HL-60/S4 treated with phorbol 12-myristate 13-acetate at 8.2 ng/mL for 4 days and 3 days (cell line): ENCODE data around the gene CLSTN1.

Source experiments
- in situ Hi-C: fragments of 300-500 bp; cut with MboI; formaldehyde crosslinking; loops from 2 replicates; pipeline ENCODE4 v1.15.0; 2022; ENCODE audit warnings: low sequenced_read_pairs

CLSTN1 gene

DNA sequence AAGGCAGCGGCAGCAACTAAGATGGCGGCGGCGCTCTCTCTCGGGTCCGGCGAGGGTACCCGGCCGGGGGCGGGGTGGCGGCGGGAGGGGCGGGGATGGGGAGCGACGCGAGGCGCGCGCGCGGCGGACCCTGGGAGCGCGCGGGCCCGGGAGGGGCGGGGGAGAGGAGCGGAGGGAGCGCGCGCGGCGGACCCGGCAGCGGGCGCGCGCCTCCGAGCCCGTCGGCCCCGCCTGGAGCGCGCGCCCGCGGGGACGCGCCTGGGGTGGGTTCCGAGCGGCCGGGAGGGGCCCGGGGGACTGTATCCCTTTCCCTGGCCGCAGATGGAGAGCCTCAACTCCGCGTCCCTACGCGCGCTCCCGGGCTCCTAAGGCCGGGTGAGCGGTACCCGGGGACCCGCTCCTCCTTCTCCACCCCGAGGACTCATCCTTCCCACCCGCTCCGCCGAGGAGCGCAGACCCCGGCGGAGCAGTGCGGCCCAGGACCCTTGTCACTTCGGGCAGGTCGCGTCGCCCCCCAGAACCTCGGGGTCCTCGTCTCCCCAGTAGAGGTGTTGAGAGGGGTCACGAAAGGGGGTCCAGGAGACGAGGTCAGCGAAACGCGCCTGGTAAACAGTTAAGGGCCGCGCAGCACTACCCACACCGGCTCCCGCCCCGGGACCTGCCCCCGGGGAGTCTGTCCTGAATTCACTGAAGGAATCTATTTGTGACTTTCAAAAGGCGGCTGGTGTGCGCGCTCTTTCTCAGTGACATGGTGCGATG lies at the start of gene CLSTN1:
TSS of gene CLSTN1 (minus strand) at position 23 of the 759 bp plus-strand sequence. CDS start 232 bp downstream, outside the sequence.
- in situ Hi-C loops = no loop called here

GRCh38 chr1:9873385-9873784 lies 49.6 kb upstream of the CLSTN1 start:
- in situ Hi-C loops = loop anchor here (25.0 kb wide), 1 partner anchor 261 kb away; no protein-coding TSS in a partner anchor

DNA sequence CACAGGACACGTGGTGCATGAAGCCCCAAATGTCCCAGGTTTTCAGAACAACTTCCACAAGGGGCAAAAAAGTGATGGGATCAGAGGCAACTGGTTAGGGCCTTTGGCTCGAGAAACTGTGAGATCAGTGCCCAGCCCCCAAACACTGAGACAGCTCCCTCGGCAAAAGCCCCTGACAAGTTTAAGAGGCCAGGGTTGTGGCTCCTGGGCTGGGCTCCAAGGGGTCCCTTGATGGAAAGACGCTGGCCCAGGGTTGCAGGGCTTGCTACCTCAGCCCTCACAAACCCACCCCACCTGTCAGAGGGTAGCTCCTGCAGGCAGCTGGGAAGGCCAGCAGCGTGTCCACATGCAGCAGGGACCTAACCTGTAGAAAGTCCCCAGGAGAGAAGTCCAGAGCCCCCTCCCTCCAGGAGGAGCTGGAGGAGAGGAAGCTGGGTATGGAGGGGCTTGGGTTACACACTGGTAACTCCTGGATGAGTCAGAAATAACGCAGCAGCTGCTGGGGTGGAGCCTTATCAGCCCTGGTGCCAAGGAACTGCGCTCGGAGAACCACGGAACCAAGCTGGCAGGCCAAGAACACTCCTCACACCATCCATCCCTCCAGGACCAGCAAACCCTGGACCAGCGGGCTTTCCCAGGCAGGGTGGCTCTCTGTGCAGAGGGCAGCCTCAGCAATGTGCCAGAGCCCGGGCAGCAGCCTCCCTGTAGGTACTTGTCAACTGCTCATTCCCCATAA lies 48.8 kb upstream of the CLSTN1 start:
- in situ Hi-C loops = loop anchor here (25.0 kb wide), 1 partner anchor 260 kb away; no protein-coding TSS in a partner anchor

GRCh38 chr1:9871707-9872425 lies 48.1 kb upstream of the CLSTN1 start:
- in situ Hi-C loops = loop anchor here (25.0 kb wide), 1 partner anchor 260 kb away; no protein-coding TSS in a partner anchor

- in situ Hi-C loops = loop anchor here (25.0 kb wide), 1 partner anchor 259 kb away; no protein-coding TSS in a partner anchor
Measured at GRCh38 chr1:9871021-9871420, 47.3 kb upstream of the CLSTN1 start.

- in situ Hi-C loops = loop anchor here (25.0 kb wide), 1 partner anchor 258 kb away; no protein-coding TSS in a partner anchor
Measured at GRCh38 chr1:9870572-9870971, 46.8 kb upstream of the CLSTN1 start.

GRCh38 chr1:9869831-9870251 lies 46.1 kb upstream of the CLSTN1 start:
- in situ Hi-C loops = loop anchor here (10.0 to 25.0 kb wide), 2 partner anchors 85 to 258 kb away; no protein-coding TSS in a partner anchor

DNA sequence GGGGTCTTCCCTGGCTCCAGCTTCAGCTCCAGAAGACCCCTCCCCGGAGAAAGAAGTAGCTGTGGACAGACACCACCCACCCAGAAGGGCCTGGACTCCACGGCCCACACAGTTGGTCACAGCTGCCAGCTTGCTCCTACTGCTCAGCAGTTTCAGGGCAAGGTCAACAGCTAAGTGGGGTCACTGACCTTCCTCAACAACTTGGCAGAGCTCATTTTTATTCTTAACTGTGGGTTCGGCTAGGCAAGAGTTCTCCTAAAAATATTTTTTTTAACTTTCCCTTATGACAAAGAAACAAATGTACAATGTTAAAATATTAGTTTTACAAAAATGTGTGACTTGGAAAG lies 44.5 kb upstream of the CLSTN1 start:
- in situ Hi-C loops = loop anchor here (10.0 to 25.0 kb wide), 2 partner anchors 83 to 256 kb away; no protein-coding TSS in a partner anchor

- in situ Hi-C loops = loop anchor here (10.0 to 25.0 kb wide), 2 partner anchors 83 to 255 kb away; no protein-coding TSS in a partner anchor
Measured at GRCh38 chr1:9867408-9868243, 43.9 kb upstream of the CLSTN1 start.

DNA sequence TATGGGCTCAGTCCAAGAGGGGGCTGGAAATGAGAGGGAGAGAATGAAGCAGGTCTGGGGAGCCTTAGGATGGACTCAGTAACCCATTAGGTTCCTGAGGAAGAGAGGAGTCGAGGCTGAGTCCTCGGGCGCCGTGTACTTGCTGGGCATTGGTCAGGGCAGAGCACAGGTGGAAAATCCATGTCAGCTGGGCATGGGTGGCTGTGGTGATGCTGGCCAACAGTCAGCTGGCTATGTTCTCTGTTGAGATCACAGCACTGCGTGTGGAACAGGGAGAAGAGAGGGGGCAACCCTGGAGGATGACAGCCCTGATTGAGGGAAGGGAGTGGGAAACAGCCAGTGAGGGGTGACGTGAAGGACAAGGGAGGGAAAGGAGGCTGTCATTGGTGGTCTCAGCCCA lies 43.1 kb upstream of the CLSTN1 start:
- in situ Hi-C loops = loop anchor here (10.0 to 25.0 kb wide), 2 partner anchors 82 to 255 kb away; no protein-coding TSS in a partner anchor

- in situ Hi-C loops = loop anchor here (10.0 to 25.0 kb wide), 2 partner anchors 81 to 253 kb away; no protein-coding TSS in a partner anchor
Measured at GRCh38 chr1:9865724-9866123, 42.0 kb upstream of the CLSTN1 start.

- in situ Hi-C loops = loop anchor here (10.0 to 25.0 kb wide), 2 partner anchors 79 to 251 kb away; no protein-coding TSS in a partner anchor
Measured at GRCh38 chr1:9863371-9863770, 39.6 kb upstream of the CLSTN1 start.

GRCh38 chr1:9861360-9861759 lies 37.6 kb upstream of the CLSTN1 start:
- in situ Hi-C loops = loop anchor here (10.0 to 25.0 kb wide), 2 partner anchors 77 to 249 kb away; no protein-coding TSS in a partner anchor

DNA sequence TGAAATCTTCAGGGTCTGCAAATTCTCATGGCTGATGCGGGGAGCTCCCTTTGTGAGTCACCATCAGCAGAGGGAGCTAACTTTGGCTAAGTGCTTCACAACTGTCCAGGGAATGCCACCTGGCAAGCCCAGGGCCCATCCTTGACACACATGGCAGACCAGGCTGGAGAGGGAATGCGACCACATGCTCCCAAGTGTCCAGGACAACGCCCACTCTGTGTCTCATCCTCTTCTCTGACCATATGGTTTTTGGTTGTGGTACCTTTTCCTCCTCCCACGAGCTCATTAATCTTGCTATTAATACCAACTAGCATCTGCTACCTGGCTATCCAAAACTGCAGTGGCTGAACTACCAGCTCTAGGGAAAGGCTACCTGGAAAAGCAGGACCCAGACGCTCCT lies 37.1 kb upstream of the CLSTN1 start:
- in situ Hi-C loops = loop anchor here (10.0 to 25.0 kb wide), 2 partner anchors 76 to 249 kb away; no protein-coding TSS in a partner anchor

DNA sequence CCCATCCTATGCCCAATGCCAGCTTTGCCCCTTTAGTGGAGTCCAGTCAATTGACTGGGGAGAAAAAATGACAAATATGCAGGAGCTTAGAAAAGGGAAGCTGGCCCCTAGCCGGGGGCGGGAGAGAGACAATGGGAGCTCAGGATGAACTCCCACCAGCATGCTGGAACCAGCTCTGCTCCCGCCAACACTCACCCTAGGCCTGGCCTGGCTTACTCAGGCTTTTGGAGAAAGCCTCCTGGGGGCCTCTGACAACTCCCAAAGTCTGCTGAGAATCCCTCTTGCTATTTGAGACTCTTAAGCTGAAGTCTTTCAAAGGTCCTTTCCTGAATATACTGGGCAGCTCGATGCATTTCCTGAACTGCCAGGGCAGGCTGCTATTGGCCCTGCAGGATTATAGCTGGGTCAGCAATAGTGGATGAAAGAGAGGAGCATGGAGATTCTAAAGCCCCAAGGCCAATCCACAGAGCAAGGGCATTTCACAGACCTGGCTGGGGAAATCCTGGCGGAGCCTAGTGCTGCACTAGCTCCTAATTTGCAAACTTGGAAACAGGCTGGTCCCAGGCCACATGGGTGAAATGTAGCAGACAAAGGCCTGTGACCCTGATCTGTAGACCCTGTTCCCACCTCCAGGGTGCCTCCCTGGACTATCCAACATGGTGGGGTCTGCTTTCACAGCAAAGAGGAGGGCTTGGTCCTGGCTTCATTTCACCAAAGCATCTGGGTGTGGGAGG lies 35.7 kb upstream of the CLSTN1 start:
- in situ Hi-C loops = loop anchor here (10.0 to 25.0 kb wide), 2 partner anchors 75 to 247 kb away; no protein-coding TSS in a partner anchor

- in situ Hi-C loops = loop anchor here (25.0 kb wide), 1 partner anchor 246 kb away; no protein-coding TSS in a partner anchor
Measured at GRCh38 chr1:9858293-9859035, 34.7 kb upstream of the CLSTN1 start.

DNA sequence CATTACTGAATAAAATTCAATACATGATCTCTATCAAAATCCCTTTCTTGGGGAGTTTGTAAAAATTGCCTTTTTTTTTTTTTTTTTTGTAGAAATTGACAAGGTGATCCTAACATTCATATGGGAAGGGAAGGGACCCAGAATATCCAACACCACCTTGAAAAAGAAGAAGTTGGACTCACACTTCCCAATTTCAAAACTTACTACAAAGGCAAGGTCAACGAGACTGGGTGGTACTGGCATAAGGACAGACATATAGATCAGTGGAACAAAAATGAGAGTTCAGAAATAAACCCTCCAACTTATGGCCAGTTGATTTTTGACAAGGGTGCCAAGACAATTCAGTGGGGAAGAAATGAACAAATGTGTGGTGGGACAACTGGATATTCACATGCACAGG lies 31.4 kb upstream of the CLSTN1 start:
- in situ Hi-C loops = loop anchor here (25.0 kb wide), 1 partner anchor 243 kb away; no protein-coding TSS in a partner anchor

- in situ Hi-C loops = loop anchor here (25.0 kb wide), 1 partner anchor 241 kb away; no protein-coding TSS in a partner anchor
Measured at GRCh38 chr1:9853249-9853595, 29.5 kb upstream of the CLSTN1 start.
